Tibial nerve (tissue), 4 donors: ENCODE data around the gene MYO6. TPM values are rescaled to one million over a fixed set of nuclear protein-coding genes. Genes with fewer than 3 reads are reported as not detected.

Experiments
- DNase-seq, 2 donors: peaks; one replicate each; pipeline ENCODE4 v3.0.0-alpha.2; 2019; ENCODE audit warnings: low spot score in 2 of 2
- H3K27ac ChIP-seq, 4 donors: fragments of 200-600 bp; sonication (generic) in 3 of 4; one replicate each; pipeline ENCODE4 v1.5.1; 2017 to 2019; ENCODE audit warnings: mild to moderate bottlenecking in 1 of 4
- H3K27me3 ChIP-seq, 2 donors: fragments of 200-600 bp; sonication (generic) in 1 of 2; one replicate each; pipeline versions ENCODE4 v1.5.1 to v1.6.0; 2017 to 2019
- H3K36me3 ChIP-seq, 3 donors: fragments of 200-600 bp; sonication (generic); one replicate each; pipeline ENCODE4 v1.5.1; 2018 to 2019
- H3K4me1 ChIP-seq, 4 donors: fragments of 200-600 bp; sonication (generic) in 3 of 4; one replicate each; pipeline ENCODE4 v1.5.1; 2017 to 2019
- H3K4me3 ChIP-seq, 4 donors: fragments of 200-600 bp; sonication (generic) in 3 of 4; one replicate each; pipeline ENCODE4 v1.5.1; 2017 to 2019; ENCODE audit warnings: mild to moderate bottlenecking in 1 of 4, moderate library complexity in 1 of 4
- H3K9me3 ChIP-seq, 4 donors: fragments of 200-600 bp; sonication (generic) in 3 of 4; one replicate each; pipeline ENCODE4 v1.5.1; 2017 to 2019
- EP300 ChIP-seq, 2 donors: sonication (generic); formaldehyde crosslinking; IDR thresholded peaks; one replicate each; pipeline ENCODE4 v1.6.1; 2017; ENCODE audit warnings: antibody characterized with exemption in 2 of 2, mild to moderate bottlenecking in 1 of 2
- POLR2A ChIP-seq, 2 donors: fragments of 450-650 bp; IDR thresholded peaks; one replicate each; pipeline ENCODE4 v1.6.1; 2017; ENCODE audit warnings: antibody characterized with exemption in 2 of 2, mild to moderate bottlenecking in 2 of 2, moderate library complexity in 2 of 2
- WGBS, 2 donors: methylation state at CpG; one replicate each; pipeline ENCODE4 v1.1.5; 2018; 5-methylcytosine and 5-hydroxymethylcytosine counted together
- total RNA-seq, 4 donors: library from RNA; depleted of rRNA; stranded (reverse); fragments of >200 nt; gene quantifications; one replicate each; pipeline ENCODE4 v1.1.0, GENCODE V29; 2016
- TF ChIP-seq, protein P1 (sequence below), 5 experiments: fragments of 200-600 bp in 3 of 5; fragments of 450-650 bp in 2 of 5; sonication (generic) in 3 of 5; IDR thresholded peaks; one replicate each; pipeline ENCODE4 v1.5.1; 2016 to 2019; ENCODE audit warnings: antibody characterized with exemption in 5 of 5, mild to moderate bottlenecking in 3 of 5, moderate library complexity in 2 of 5

The MYO6 gene
- total RNA-seq, 4 donors from 2014 or later = 16.5 to 21.3 (median 19.2) TPM

DNA sequence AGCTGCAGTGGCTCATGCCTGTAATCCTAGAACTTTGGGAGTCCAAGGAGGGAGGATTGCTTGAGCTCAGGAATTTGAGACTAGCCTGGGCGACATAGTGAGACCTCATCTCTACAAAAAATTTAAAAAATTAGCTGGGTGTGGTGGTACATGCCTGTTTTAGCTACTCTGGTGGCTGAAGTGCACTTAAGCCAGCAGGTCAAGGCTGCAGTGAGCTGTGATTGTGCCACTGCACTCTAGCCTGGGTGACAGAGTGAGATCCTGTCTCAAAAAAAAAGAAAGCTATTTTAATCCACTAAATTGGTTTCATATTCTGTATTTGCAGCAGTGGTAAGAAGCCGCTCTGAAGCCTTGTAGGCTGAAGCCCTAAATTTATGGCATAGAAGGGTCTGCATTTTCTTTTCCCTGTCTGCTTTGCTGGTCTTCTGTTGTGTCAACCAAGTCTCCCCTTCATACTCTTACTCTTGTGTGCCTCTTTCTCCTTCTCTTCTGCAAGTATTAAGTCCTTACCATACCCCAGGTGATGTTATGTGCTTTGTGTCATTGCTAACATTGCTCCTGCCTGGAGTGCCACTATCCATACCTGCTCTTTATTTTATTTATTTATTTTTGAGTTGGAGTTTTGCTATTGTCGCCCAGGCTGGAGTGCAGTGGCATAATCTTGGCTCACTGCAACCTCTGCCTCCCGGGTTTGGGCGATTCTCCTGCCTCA lies 70.9 kb downstream of the MYO6 start:
- 95 to 97% methylated on average over 5 of the region's 5 CpGs for WGBS, 2 donors
- Histone ChIP-seq H3K9me3 (no peaks in the 10 kb centered on the region), H3K27me3 (no peaks in the 10 kb centered on the region), H3K27ac (no peak overlapping the region), H3K4me1 (no peaks in the 10 kb centered on the region), H3K4me3 (no peak overlapping the region), H3K36me3 (no peaks in the 10 kb centered on the region)
- TF ChIP-seq POLR2A (IDR thresholded peaks at IDR 0.05) = no peak
- no peak for TF ChIP-seq EP300 (IDR thresholded peaks at IDR 0.05)
- TF ChIP-seq, protein P1, sequence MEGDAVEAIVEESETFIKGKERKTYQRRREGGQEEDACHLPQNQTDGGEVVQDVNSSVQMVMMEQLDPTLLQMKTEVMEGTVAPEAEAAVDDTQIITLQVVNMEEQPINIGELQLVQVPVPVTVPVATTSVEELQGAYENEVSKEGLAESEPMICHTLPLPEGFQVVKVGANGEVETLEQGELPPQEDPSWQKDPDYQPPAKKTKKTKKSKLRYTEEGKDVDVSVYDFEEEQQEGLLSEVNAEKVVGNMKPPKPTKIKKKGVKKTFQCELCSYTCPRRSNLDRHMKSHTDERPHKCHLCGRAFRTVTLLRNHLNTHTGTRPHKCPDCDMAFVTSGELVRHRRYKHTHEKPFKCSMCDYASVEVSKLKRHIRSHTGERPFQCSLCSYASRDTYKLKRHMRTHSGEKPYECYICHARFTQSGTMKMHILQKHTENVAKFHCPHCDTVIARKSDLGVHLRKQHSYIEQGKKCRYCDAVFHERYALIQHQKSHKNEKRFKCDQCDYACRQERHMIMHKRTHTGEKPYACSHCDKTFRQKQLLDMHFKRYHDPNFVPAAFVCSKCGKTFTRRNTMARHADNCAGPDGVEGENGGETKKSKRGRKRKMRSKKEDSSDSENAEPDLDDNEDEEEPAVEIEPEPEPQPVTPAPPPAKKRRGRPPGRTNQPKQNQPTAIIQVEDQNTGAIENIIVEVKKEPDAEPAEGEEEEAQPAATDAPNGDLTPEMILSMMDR (IDR thresholded peaks at IDR 0.05) = no peak
- DNase-seq = no peak

DNA sequence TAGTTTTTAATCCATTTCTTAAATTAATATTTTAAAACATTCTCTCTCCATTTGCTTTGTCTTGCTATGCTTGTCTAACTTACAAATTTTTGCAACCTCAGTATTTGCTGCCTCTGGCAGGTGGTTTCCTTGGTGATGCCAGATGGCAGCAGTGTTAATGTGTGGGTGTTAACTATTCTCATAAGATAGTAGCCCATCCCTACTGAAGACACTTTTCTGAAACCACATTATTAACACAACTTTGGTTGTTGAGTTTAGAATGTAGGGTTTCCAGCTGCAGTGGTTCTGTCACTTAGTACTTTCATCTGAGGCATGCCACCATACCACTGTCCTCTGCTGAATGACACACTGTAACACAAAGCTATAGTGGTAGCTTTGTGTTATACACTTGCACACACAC lies 75.1 kb downstream of the MYO6 start:
- DNase-seq = no peak
- TF ChIP-seq, protein P1 (IDR thresholded peaks at IDR 0.05) = no peak
- TF ChIP-seq EP300 (IDR thresholded peaks at IDR 0.05) (no peak), POLR2A (IDR thresholded peaks at IDR 0.05) (no peak)
- Histone ChIP-seq H3K27ac (no peak overlapping the region), H3K4me3 (no peak overlapping the region), H3K27me3 (no peaks in the 10 kb centered on the region), H3K36me3 (no peaks in the 10 kb centered on the region), H3K4me1 (no peaks in the 10 kb centered on the region), H3K9me3 (no peaks in the 10 kb centered on the region)

DNA sequence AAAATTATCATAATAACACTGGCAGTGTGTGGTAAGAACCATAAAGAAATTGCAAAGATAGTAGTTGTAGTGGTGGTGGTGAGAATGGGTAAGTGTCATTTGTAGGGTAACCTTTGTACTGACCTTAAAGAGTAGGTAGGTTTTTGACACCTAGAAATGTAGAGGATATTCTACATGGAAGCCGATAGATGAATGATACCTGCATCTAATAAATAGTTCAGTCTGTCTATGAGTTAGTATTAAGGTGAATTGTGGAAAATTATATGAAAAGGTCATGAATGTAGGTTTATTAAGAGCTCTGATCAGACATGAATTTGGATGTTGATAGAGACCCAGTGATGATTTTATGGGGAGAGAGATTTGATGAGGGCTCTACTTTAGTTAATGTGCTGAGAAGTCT lies 78.1 kb downstream of the MYO6 start:
- no peaks in the 10 kb centered on the region for H3K9me3 ChIP-seq
- no peak for DNase-seq

DNA sequence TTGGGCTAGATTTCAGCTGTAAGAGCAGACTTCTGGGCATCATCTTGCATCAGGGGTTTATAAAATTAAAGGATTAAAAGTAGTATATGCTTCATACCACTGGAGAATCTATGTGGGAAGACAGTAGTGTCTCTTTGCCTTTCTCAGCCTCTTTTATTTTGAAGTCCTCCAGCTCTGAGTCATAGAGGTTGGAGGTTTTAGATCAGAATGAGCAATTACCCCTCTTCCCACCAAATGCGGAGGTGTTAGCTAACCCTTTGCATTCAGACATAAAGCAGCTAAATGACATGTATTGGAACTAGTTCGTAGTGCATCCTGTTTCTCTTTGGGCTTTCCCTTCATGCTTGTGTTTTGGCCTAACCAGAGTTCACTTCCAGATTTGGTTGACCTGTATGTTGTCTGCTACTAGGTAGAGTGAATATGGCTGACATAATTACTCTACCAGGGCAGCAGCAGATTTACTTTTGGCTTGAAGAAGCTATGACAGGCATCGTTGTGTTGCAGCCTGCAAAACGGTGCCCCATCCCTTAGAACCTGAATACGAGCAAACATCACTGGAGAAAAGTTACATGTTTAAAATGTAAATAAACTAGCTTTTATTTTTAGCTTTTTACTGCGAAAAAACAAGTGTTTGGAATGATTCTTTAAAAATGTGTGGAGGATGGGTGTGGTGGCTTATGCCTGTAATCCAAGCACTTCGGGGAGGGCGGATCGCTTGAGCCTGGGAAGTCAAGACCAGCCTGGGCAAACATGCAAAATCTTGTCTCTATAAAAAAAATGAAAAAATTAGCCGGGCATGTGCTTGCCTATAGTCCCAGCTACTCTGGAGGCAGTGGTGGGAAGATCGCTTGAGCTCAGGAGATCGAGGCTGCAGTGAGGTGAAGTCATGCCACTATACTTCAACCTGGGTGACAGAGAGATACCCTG lies 82.2 kb downstream of the MYO6 start:
- Histone ChIP-seq H3K36me3 (peaks cover 0 to 40% (median 0%) of the 10 kb centered on the region in 3 donors), H3K27ac (no peak overlapping the region), H3K4me3 (no peak overlapping the region), H3K4me1 (no peaks in the 10 kb centered on the region), H3K27me3 (no peaks in the 10 kb centered on the region), H3K9me3 (no peaks in the 10 kb centered on the region)
- DNase-seq = no peak
- whole genome bisulfite sequencing, 2 donors = 90 to 91% methylated on average over 12 of the region's 12 CpGs
- TF ChIP-seq POLR2A (IDR thresholded peaks at IDR 0.05) (no peak), EP300 (IDR thresholded peaks at IDR 0.05) (no peak)
- TF ChIP-seq, protein P1 (IDR thresholded peaks at IDR 0.05) = no peak

More for the DNA sequence above, 78.1 kb downstream of the MYO6 start:
- Histone ChIP-seq H3K27me3 (no peaks in the 10 kb centered on the region), H3K4me3 (no peak overlapping the region), H3K4me1 (no peaks in the 10 kb centered on the region), H3K36me3 (peaks cover 0 to 10% (median 0%) of the 10 kb centered on the region in 3 donors), H3K27ac (no peak overlapping the region)
- no peak for TF ChIP-seq EP300 (IDR thresholded peaks at IDR 0.05)
- TF ChIP-seq, protein P1 (IDR thresholded peaks at IDR 0.05) = no peak
- TF ChIP-seq POLR2A (IDR thresholded peaks at IDR 0.05) = no peak
- 88 to 95% methylated on average over 1 of the region's 1 CpG for WGBS, 2 donors

DNA sequence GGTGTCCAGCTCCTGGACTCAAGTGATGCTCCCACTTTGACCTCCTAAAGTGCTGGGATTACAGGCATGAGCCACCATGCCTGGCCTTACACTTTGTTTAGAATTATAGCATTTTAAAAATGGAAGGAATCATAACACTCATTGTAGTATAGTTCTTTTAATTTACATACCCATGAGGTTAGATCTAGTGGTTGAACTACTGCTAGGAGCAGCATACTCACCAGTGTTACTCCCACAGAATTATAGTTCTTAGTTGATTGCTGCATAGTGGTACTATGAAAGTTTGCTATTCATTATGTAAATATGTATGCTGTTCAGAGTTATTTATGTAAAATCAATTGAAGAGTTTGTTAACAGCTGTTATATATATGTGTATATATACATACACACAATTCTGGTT lies 85.4 kb downstream of the MYO6 start:
- Histone ChIP-seq H3K27me3 (no peaks in the 10 kb centered on the region), H3K36me3 (peaks cover 0 to 49% (median 0%) of the 10 kb centered on the region in 3 donors), H3K4me3 (no peak overlapping the region), H3K27ac (no peak overlapping the region), H3K9me3 (no peaks in the 10 kb centered on the region), H3K4me1 (no peaks in the 10 kb centered on the region)
- no peak for DNase-seq
- TF ChIP-seq EP300 (IDR thresholded peaks at IDR 0.05) = no peak
- no peak for TF ChIP-seq POLR2A (IDR thresholded peaks at IDR 0.05)
- TF ChIP-seq, protein P1 (IDR thresholded peaks at IDR 0.05) = no peak
